Measurements from ENCODE around the gene PRRT4. TPM values are rescaled to one million over a fixed set of nuclear protein-coding genes. Genes with fewer than 3 reads are reported as not detected.

Gene PRRT4
- polyA plus RNA-seq, 1 donor (not counting 4 experiments of a cell fraction or from before 2014, with no cell fraction given) = 0.12 TPM

DNA sequence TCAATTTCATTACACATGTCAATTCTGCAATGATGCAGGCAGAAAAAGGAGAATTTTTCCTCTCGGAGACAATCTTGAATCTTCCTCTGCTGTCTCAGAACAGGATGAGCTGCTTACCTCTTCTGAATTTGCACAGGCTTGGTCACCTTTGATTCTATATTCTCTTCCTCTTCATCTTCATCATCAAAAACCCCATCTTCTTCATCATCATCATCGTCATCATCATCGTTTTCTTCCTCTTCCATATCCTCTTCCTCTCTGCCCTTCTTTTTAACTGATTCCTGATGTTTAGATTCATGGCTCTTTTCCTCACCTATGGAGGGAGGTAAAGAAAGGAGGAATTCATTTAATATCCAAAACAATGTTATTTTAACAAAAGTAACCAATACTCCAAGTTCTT is 25.8 kb downstream of the PRRT4 start:
- peaks cover 14% of the 10 kb centered on the region for H3K79me2 ChIP-seq (ENCODE audit: control insufficient read depth, insufficient read depth, low read length)
- H3K4me3 ChIP-seq (ENCODE audit: control insufficient read depth in 2 of 3, extremely low read depth in 1 of 3, insufficient read depth in 2 of 3, low read depth in 1 of 3, low read length in 3 of 3) = no peak overlapping the region
- H4K20me1 ChIP-seq (ENCODE audit: control insufficient read depth, extremely low read depth, insufficient read depth, low read length) = no peaks in the 10 kb centered on the region
- H3K9me3 ChIP-seq (ENCODE audit: control insufficient read depth, low read depth, low read length) = no peaks in the 10 kb centered on the region
- H3K4me2 ChIP-seq (ENCODE audit: control insufficient read depth, extremely low read depth, insufficient read depth, low read depth, low read length) = no peak overlapping the region
- peaks cover 22 to 25% of the 10 kb centered on the region in 2 experiments for H3K36me3 ChIP-seq (ENCODE audit: control insufficient read depth in 2 of 2, extremely low read depth in 1 of 2, insufficient read depth in 2 of 2, low read length in 2 of 2)
- FAIRE-seq (no peak), DNase-seq (ENCODE audit: low read depth, low spot score) (no peak)
- dilution Hi-C loops (cut with MboI; ENCODE audit: extremely low pct_ligation_motif_present, low sequenced_read_pairs) = no loop called here
- no peaks in the 10 kb centered on the region for H3K27me3 ChIP-seq (ENCODE audit: control insufficient read depth, extremely low read depth, insufficient read depth, low read length)
- H3K9me1 ChIP-seq (ENCODE audit: control insufficient read depth, extremely low read depth, insufficient read depth, low read length) = no peaks in the 10 kb centered on the region
- H3K27ac ChIP-seq (ENCODE audit: control insufficient read depth, insufficient read depth, low read length) = no peak overlapping the region
- H3K9ac ChIP-seq (ENCODE audit: control insufficient read depth, extremely low read depth, insufficient read depth, low read length) = no peak overlapping the region
- H2AFZ ChIP-seq (ENCODE audit: control insufficient read depth, low read length) = no peak overlapping the region
- TF ChIP-seq EZH2 (IDR thresholded peaks at IDR 0.05; ENCODE audit: low read length) (no peak), CTCF (optimal IDR thresholded peaks at IDR 0.05 in 1 of 3, IDR thresholded peaks at IDR 0.05 in 1 of 3, conservative IDR thresholded peaks at IDR 0.05 in 1 of 3; ENCODE audit: extremely low read depth in 1 of 3, insufficient read depth in 2 of 3, low read length in 3 of 3) (no peak)
- H3K4me1 ChIP-seq (ENCODE audit: control insufficient read depth, extremely low read depth, insufficient read depth, low read length) = no peaks in the 10 kb centered on the region

GRCh38 chr7:128324368-128324680 is 37.2 kb downstream of the PRRT4 start:
- Histone ChIP-seq H3K4me3 (ENCODE audit: control insufficient read depth in 2 of 3, extremely low read depth in 1 of 3, insufficient read depth in 2 of 3, low read depth in 1 of 3, low read length in 3 of 3) (no peak overlapping the region), H3K4me1 (ENCODE audit: control insufficient read depth, extremely low read depth, insufficient read depth, low read length) (no peaks in the 10 kb centered on the region), H3K36me3 (ENCODE audit: control insufficient read depth in 2 of 2, extremely low read depth in 1 of 2, insufficient read depth in 2 of 2, low read length in 2 of 2) (peaks cover 32 to 34% of the 10 kb centered on the region in 2 experiments), H3K4me2 (ENCODE audit: control insufficient read depth, extremely low read depth, insufficient read depth, low read depth, low read length) (no peak overlapping the region), H2AFZ (ENCODE audit: control insufficient read depth, low read length) (no peak overlapping the region), H3K79me2 (ENCODE audit: control insufficient read depth, insufficient read depth, low read length) (no peaks in the 10 kb centered on the region), H3K27ac (ENCODE audit: control insufficient read depth, insufficient read depth, low read length) (no peak overlapping the region), H3K9ac (ENCODE audit: control insufficient read depth, extremely low read depth, insufficient read depth, low read length) (no peak overlapping the region), H3K9me1 (ENCODE audit: control insufficient read depth, extremely low read depth, insufficient read depth, low read length) (no peaks in the 10 kb centered on the region), H4K20me1 (ENCODE audit: control insufficient read depth, extremely low read depth, insufficient read depth, low read length) (no peaks in the 10 kb centered on the region), H3K9me3 (ENCODE audit: control insufficient read depth, low read depth, low read length) (no peaks in the 10 kb centered on the region), H3K27me3 (ENCODE audit: control insufficient read depth, extremely low read depth, insufficient read depth, low read length) (no peaks in the 10 kb centered on the region)
- FAIRE-seq (no peak), DNase-seq (ENCODE audit: low read depth, low spot score) (no peak)
- no peak for TF ChIP-seq CTCF (optimal IDR thresholded peaks at IDR 0.05 in 1 of 3, IDR thresholded peaks at IDR 0.05 in 1 of 3, conservative IDR thresholded peaks at IDR 0.05 in 1 of 3; ENCODE audit: extremely low read depth in 1 of 3, insufficient read depth in 2 of 3, low read length in 3 of 3)
- no peak for TF ChIP-seq EZH2 (IDR thresholded peaks at IDR 0.05; ENCODE audit: low read length)
- dilution Hi-C loops (cut with MboI; ENCODE audit: extremely low pct_ligation_motif_present, low sequenced_read_pairs) = no loop called here
